GM11168 (cell line): ENCODE measurements around the gene DPM3.

Experiments used
- in situ Hi-C: fragments of 300-500 bp; cut with MboI; formaldehyde crosslinking; loops from one replicate; pipeline ENCODE4 v1.12.0; 2022; ENCODE audit warnings: low sequenced_read_pairs; ENCODE audit not compliant: unreplicated experiment

DPM3 gene

GRCh38 chr1:155105604-155106011 is 34.7 kb downstream of the DPM3 start:
- in situ Hi-C loops: no loop called here

DNA sequence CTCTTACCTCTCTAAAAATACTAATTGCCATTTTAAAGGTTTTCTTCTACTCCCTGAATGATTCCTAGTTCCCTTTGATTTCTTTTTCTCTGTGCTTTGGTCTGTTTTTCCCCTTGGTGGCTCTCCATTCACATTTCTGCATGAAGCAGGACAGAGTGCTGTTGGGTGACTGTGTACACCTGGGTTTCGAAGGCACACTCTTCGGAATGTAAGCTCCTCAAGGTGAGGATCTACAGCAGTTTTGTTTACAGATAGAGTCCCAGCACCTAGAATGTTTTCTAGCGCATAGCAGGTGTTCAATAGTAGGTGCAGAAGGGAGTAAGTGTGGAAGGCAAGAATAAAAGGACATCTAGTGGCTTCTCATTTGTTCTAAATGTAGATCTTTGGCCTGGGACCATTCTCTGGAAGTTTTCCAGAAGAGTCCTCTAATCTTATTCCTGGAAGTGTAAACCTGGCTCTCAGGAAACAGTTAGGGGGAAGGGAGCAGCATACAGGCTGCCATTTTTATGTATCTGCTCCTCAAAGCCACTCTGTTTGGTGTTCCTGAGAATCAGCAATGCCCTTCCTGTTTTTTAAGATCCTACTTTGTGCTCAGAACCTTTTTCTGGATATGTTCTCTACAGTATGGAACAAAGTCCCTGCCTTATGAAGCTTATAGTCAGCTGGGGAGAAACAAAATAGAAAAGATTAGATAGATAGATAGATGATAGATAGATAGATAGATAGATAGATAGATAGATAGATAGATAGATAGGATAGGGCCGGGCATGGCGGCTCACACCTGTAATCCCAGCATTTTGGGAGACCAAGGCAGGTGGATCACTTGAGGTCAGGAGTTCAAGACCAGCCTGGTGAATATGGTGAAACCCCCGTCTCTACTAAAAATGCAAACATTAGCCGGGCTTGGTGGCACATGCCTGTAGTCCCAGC is 35.5 kb downstream of the DPM3 start:
- in situ Hi-C loops: no loop called here

DNA sequence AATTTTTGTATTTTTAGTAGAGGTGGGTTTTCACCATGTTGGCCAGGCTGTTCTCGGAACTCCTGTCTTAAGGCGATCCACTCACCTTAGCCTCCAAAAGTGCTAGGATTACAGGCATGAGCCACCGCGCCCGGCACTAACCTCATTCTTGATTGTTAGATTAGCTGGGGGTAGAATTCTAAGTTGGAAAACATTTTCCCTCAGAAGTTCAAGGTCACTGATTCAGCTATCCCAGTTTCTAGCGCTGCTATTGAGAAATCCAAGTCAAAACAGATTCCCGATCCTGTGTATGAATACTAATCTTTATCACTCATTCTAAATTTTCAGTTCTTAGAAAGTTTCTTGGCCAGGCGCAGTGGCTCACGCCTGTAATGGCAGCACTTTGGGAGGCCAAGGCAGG is 37.0 kb downstream of the DPM3 start:
- in situ Hi-C loops: no loop called here

- in situ Hi-C loops: no loop called here
Observed at GRCh38 chr1:155099331-155099730, 41.0 kb downstream of the DPM3 start.

- in situ Hi-C loops: loop anchor here (5.0 kb wide), 1 partner anchor 73 kb away; no protein-coding TSS in a partner anchor
Observed at GRCh38 chr1:155094622-155094948, 45.7 kb downstream of the DPM3 start.

GRCh38 chr1:155093911-155094621 is 46.3 kb downstream of the DPM3 start:
- in situ Hi-C loops: loop anchor here (5.0 kb wide), 1 partner anchor 73 kb away; no protein-coding TSS in a partner anchor

DNA sequence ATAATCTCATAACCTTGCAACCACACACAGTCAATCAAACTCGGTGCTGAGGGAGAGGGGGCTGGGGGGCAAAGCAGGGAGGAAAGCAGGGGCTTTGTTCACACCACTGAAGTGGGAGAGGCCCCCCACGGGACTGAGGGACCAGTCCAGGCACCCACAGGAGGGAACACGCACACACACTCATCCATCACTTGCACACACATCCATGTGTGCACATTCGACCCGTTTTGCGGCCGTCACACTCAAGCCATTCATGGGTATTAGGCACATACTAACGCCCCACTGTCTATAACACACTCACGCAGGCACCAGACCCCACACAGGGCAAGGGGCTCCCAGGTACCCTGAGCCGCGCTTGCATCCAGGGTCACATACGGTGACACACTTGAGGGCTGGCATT is 47.7 kb downstream of the DPM3 start:
- in situ Hi-C loops: loop anchor here (5.0 kb wide), 1 partner anchor 75 kb away; no protein-coding TSS in a partner anchor

DNA sequence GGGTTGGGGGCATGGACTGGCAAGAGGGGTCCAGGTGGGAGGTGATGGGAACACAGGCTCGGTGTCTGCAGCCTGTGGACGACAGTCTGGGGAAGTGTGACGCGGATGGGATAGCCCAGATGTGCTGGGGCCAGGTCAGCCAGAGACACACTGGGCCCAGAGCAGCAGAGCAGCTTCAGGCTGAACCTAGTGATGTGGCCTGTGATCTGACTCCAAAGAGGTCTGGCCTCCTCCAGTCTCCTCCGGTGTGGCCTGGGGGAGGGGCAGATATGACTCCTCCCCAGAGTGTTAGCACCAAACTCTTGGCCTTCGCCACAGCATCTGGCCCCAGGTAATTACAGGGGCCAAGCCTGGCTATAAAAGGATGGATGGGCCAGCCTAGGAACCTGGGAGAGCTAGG is 48.2 kb downstream of the DPM3 start:
- in situ Hi-C loops: loop anchor here (5.0 kb wide), 1 partner anchor 75 kb away; no protein-coding TSS in a partner anchor

- in situ Hi-C loops: loop anchor here (5.0 kb wide), 1 partner anchor 76 kb away; no protein-coding TSS in a partner anchor
Observed at GRCh38 chr1:155091071-155092051, 49.0 kb downstream of the DPM3 start.
